Panc1 (cell line): ENCODE results near the gene LYRM4. TPM values are rescaled to one million over a fixed set of nuclear protein-coding genes. Genes with fewer than 3 reads are reported as not detected.

Experiments
- ATAC-seq: fragments of 200-7000 bp; cut with Tn5 transposase; 2 replicates; pipeline ENCODE4 v1.9.1; 2020; ENCODE audit warnings: mild to moderate bottlenecking, moderate library complexity
- BruUV-seq: library from RNA; stranded (reverse); fragments of 400-500 nt; replicated peaks from 2 replicates; lab custom pipeline; 2021; lab: Mats Ljungman, UMichigan
- CTCF ChIA-PET: fragments of 300-600 bp; sonication (Branson Sonifier 250); formaldehyde crosslinking; loops from one replicate; lab custom pipeline; 2022; ENCODE audit warnings: antibody characterized with exemption; lab: Charles Lee
- POLR2A ChIA-PET: fragments of 300-600 bp; sonication (Branson Sonifier 250); formaldehyde crosslinking; loops from one replicate; lab custom pipeline; 2022; ENCODE audit warnings: antibody characterized with exemption; lab: Charles Lee
- DNase-seq: peaks from one replicate; pipeline ENCODE4 v3.0.0-alpha.2; 2010; ENCODE audit warnings: low read depth, low spot score
- H3K27ac ChIP-seq: 2 replicates; pipeline ENCODE4 v1.5.1; 2011; ENCODE audit warnings: mild to moderate bottlenecking, low read length, inconsistent platforms
- H3K27me3 ChIP-seq: fragments of 200-500 bp; sonication (Bioruptor generic); 2 replicates; pipeline ENCODE4 v1.6.0; 2014; ENCODE audit warnings: low read length, inconsistent platforms; ENCODE audit not compliant: control insufficient read depth, insufficient read depth
- H3K36me3 ChIP-seq: fragments of 200-500 bp; sonication (Bioruptor generic); 2 replicates; pipeline ENCODE4 v1.5.1; 2014; ENCODE audit warnings: inconsistent platforms, mild to moderate bottlenecking, low read length, moderate library complexity; ENCODE audit not compliant: control insufficient read depth, insufficient read depth
- H3K4me1 ChIP-seq: 2 replicates; pipeline ENCODE4 v1.5.1; 2011; ENCODE audit warnings: inconsistent platforms, mild to moderate bottlenecking, low read length, moderate library complexity; ENCODE audit not compliant: control insufficient read depth, insufficient read depth
- H3K4me3 ChIP-seq, 2 experiments: 2 replicates each; pipeline ENCODE4 v1.5.1; 2011 to 2012; ENCODE audit warnings: low read depth in 2 of 2, low read length in 2 of 2, mild to moderate bottlenecking in 2 of 2, inconsistent platforms in 1 of 2, moderate library complexity in 1 of 2
- H3K9me3 ChIP-seq: fragments of 200-500 bp; sonication (Bioruptor generic); 2 replicates; pipeline ENCODE4 v1.5.1; 2014; ENCODE audit warnings: low read depth, mild to moderate bottlenecking, inconsistent platforms, low read length, moderate library complexity; ENCODE audit not compliant: control insufficient read depth, insufficient read depth
- CTCF ChIP-seq: fragments of 450-650 bp; IDR thresholded peaks from 2 replicates; pipeline ENCODE4 v1.5.1; 2017; ENCODE audit warnings: mild to moderate bottlenecking
- POLR2AphosphoS5 ChIP-seq: IDR thresholded peaks from 2 replicates; pipeline ENCODE4 v1.6.1; 2012; ENCODE audit warnings: mild to moderate bottlenecking, low read depth, low read length, moderate library complexity
- REST ChIP-seq, 2 experiments: IDR thresholded peaks; 2 replicates each; pipeline ENCODE4 v1.6.1; 2011 to 2012; ENCODE audit warnings: low read depth in 2 of 2, control low read depth in 1 of 2, low read length in 1 of 2, mild to moderate bottlenecking in 1 of 2, moderate library complexity in 1 of 2; ENCODE audit not compliant: insufficient read depth in 1 of 2
- SIN3A ChIP-seq: IDR thresholded peaks from 2 replicates; pipeline ENCODE4 v1.6.1; 2012; ENCODE audit warnings: low read depth, mild to moderate bottlenecking, low read length, moderate library complexity, borderline replicate concordance; ENCODE audit not compliant: insufficient read depth
- TCF7L2 ChIP-seq: IDR thresholded peaks from 2 replicates; pipeline ENCODE4 v1.6.1; 2011; ENCODE audit warnings: mild to moderate bottlenecking, low read depth, low read length, inconsistent platforms
- in situ Hi-C: cut with HindIII; loops from 2 replicates; pipeline ENCODE4 v1.10.0; 2016; ENCODE audit warnings: low sequenced_read_pairs, low pct_unique_long_range_greater_than_20kb
- intact Hi-C: fragments of 100-400 bp; cut with micrococcal nuclease; formaldehyde crosslinking; loops from one replicate; pipeline ENCODE4 v1.10.0; 2022; ENCODE audit not compliant: unreplicated experiment
- total RNA-seq: library from RNA; stranded (reverse); gene quantifications from one replicate; pipeline ENCODE4 v1.2.1, GENCODE V29; 2021; ENCODE audit not compliant: unreplicated experiment

Gene LYRM4
- total RNA-seq, 1 experiment from 2014 or later = 27.4 TPM

- ChIA-PET POLR2A (no interaction called here), CTCF (no interaction called here)
- no TSS peak for BruUV-seq
- ATAC-seq (no peak), DNase-seq (no peak)
- in situ Hi-C loops = no loop called here
- no peaks in the 10 kb centered on the region for H3K27me3 ChIP-seq
- H3K4me1 ChIP-seq = no peaks in the 10 kb centered on the region
- TF ChIP-seq POLR2AphosphoS5 (no peak), SIN3A (no peak), TCF7L2 (no peak), REST (IDR thresholded peaks at IDR 0.05; ENCODE audit: insufficient read depth in 1 of 2, low read depth in 2 of 2, low read length in 1 of 2) (no peak), CTCF (no peak)
- H3K36me3 ChIP-seq = no peaks in the 10 kb centered on the region
- intact Hi-C loops = no loop called here
- no peak overlapping the region for H3K4me3 ChIP-seq
- no peak overlapping the region for H3K27ac ChIP-seq
- H3K9me3 ChIP-seq = no peaks in the 10 kb centered on the region
These were observed 63.7 kb downstream of the LYRM4 start for GRCh38 chr6:5197084-5197483.

GRCh38 chr6:5192135-5192794 lies 68.5 kb downstream of the LYRM4 start:
- H3K36me3 ChIP-seq = no peaks in the 10 kb centered on the region
- ATAC-seq (no peak), DNase-seq (no peak)
- no peak overlapping the region for H3K27ac ChIP-seq
- POLR2A ChIA-PET = interaction anchor here (0.6 kb wide), 1 partner anchor 28 kb away, joined by 8 read pairs; no protein-coding TSS in a partner anchor
- no peak for TF ChIP-seq SIN3A
- no peak for TF ChIP-seq CTCF
- TF ChIP-seq REST (IDR thresholded peaks at IDR 0.05; ENCODE audit: insufficient read depth in 1 of 2, low read depth in 2 of 2, low read length in 1 of 2) = no peak
- TF ChIP-seq POLR2AphosphoS5 = no peak
- TF ChIP-seq TCF7L2 = no peak
- CTCF ChIA-PET = no interaction called here
- intact Hi-C loops = no loop called here
- no peak overlapping the region for H3K4me3 ChIP-seq
- H3K4me1 ChIP-seq = no peaks in the 10 kb centered on the region
- in situ Hi-C loops = no loop called here
- H3K9me3 ChIP-seq = no peaks in the 10 kb centered on the region
- H3K27me3 ChIP-seq = no peaks in the 10 kb centered on the region
- no TSS peak for BruUV-seq
